DOHH2 (cell line): ENCODE data around the gene CIAO3.

Source experiments
- EZH2phosphoT487 ChIP-seq: fragments of 200-600 bp; sonication (generic); IDR thresholded peaks from 2 replicates; pipeline ENCODE4 v1.6.1; 2017; ENCODE audit warnings: borderline replicate concordance, mild to moderate bottlenecking, antibody characterized with exemption, low read length, moderate library complexity, mixed read lengths
- TF ChIP-seq, protein P1 (sequence below): fragments of 200-600 bp; sonication (generic); IDR thresholded peaks from one replicate; pipeline ENCODE4 v1.5.1; 2014; ENCODE audit warnings: antibody characterized with exemption, mild to moderate bottlenecking, low read depth, low read length; ENCODE audit not compliant: poor library complexity, severe bottlenecking

- TF ChIP-seq, protein P1, sequence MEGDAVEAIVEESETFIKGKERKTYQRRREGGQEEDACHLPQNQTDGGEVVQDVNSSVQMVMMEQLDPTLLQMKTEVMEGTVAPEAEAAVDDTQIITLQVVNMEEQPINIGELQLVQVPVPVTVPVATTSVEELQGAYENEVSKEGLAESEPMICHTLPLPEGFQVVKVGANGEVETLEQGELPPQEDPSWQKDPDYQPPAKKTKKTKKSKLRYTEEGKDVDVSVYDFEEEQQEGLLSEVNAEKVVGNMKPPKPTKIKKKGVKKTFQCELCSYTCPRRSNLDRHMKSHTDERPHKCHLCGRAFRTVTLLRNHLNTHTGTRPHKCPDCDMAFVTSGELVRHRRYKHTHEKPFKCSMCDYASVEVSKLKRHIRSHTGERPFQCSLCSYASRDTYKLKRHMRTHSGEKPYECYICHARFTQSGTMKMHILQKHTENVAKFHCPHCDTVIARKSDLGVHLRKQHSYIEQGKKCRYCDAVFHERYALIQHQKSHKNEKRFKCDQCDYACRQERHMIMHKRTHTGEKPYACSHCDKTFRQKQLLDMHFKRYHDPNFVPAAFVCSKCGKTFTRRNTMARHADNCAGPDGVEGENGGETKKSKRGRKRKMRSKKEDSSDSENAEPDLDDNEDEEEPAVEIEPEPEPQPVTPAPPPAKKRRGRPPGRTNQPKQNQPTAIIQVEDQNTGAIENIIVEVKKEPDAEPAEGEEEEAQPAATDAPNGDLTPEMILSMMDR = no peak
- no peak for TF ChIP-seq EZH2phosphoT487
Observed at GRCh38 chr16:717450-718245, 23.1 kb downstream of the CIAO3 start.
